Hematopoietic multipotent progenitor cell treated with erythropoietin and hydrocortisone succinate and interleukin-3 and kit ligand, for 17 days (in vitro differentiated cells): ENCODE data around the gene BAZ2B.
A peak's percentile ranks its signal among the peaks of the same experiment; 100 is the strongest.
"Not testable (repeated sequence)": the region's sequence is repeated elsewhere in the genome, so short reads cannot be mapped to it uniquely, and the experiment has no call there.

Experiments
- DNase-seq: peaks from one replicate; pipeline ENCODE4 v3.0.0-alpha.2; 2015; ENCODE audit warnings: low spot score

BAZ2B gene

DNA sequence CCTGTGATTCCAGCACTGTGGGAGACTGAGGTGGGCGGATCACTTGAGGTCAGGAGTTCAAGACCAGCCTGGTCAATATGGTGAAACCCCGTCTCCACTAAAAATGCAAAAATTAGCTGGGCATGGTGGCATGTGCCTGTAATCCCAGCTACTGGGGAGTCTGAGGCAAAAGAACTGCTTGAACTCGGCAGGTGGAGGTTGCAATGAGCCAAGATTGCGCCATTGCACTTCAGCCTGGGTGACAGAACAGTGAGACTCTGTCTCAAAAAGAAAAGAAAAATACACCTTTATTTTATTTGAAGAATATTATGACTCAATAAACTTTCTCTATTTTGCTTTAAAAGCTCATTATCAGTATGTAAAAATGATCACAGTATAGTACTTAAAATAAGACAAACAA, 81.1 kb downstream of the BAZ2B start:
- not testable (repeated sequence) for DNase-seq

DNA sequence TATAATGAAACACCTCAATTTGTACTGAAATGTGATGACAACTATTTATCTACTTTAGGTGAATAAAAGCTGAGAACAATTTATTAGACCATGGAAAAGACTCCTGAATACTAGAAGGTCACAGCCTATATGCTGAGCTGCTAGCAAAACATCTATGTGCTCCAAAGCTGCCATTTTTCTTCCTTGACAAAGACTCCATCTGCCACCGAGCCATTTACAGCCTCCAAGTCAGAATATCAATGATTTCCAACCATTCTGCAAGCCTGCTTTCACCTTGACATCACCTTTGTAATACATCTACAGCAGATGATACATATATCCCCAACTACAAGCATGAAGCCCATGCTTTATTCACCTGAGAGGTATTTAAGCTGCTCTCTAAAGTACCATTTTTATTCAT, 84.9 kb downstream of the BAZ2B start:
- no peak for DNase-seq

DNA sequence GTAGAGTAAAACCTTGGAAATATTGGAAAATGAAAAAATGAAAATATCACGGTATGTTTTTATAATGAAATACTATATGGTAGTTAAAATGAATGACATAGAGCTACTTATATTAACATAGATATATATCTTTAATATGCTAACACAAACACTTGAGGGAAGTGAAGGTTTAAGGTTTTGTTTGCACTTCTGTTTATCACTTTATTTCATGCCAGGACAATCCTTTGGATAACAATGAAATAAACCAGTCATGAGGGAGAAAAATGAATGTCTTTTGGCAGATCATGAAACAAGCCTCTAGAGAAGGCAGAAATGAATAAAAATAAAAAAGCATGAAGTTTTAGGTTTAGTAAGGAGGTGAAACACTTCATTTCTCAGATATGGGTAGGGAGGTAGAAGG, 89.9 kb downstream of the BAZ2B start:
- DNase-seq, result no peak

DNA sequence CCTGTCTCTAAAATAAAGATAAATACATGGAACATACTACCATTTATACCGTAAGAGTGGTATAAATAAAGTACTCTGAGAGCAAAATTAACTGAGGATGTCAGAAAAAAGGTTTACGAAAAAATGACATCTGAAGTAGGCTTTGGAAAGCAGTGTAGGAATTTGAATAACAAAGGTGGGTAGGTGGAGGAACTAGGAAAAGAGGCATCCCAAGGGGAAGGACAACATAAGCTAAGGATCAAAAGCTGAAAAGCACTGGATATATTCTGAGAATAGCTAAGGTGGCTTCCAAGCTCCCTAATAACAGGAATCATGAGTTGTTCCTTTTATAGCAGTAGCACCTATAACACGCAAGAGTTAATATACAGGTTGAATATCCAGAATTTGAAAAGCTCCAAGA, 91.3 kb downstream of the BAZ2B start:
- DNase-seq, result no peak

DNA sequence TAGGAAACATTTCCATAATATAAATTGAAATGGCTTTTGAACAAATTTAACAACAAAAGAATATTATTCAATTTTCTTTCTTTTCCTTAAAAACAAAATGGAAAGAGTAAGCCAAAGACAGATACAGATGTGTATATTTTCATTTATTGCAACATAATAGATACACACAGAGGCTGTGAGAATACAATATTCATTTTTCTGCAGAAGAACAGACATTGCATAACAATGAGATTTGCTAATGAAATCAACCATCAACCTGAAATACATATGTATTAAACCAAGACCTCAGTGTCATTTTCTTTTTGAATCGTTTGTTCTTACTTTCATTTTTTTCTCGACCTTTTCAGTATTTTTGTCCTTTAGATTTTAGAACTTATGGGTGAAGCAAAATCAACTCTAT, 95.1 kb downstream of the BAZ2B start:
- no peak for DNase-seq

DNA sequence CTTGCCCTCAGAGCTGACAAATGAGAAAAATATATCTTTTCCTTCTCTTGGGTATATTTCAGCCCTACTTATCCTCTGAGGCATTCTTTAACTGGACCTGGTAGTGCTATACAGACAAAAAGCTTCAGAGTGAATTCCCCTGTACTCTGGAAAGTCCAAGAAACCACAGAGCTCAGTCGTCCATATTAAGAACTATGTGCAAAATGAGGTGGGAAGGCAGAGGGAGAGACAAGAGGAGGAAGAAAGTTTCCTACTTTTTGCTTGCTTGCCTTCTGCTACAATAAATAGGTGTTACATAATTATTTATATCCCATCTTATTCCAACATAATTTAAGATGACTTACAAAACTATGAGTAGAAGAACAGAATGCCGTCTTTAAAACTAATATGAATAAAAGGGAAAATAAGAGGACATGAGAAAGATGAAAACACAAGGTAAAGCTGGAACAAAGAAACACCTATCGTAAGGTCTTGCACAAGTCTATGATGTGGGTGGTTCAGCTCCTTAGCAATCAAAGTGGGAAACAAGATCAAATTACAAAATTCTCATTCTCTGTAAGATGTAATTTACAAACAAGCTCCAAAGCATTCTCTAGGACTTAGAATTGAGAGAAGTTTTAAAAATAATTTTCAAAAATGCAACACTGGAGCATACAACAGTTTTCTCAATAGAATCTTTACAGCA, 97.9 kb downstream of the BAZ2B start:
- no peak for DNase-seq

DNA sequence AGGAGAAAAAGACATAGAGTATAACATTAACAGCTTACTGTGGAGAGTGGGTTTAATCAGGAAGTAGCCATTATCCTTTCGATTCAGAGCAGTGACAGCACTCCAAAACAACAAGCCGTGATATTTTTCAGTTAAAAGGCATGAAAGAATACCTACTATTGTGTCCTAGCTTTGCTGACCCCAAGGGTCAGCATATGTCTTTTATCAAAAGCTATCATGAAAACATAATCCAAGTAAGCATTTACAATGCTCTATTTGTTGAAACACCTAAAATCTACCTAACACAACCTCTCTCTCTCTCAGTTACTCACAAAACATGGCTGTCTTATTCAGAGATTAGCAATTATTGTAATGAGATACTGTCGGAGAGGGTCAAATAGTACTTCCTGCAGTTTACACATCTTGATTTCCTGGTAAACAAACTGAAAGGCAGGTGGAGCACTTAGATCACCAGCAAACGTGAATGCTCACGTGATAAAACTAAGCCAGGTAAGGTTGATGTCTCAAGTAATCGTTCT, 100.0 kb downstream of the BAZ2B start:
- DNase-seq, result peak; percentile 54

DNA sequence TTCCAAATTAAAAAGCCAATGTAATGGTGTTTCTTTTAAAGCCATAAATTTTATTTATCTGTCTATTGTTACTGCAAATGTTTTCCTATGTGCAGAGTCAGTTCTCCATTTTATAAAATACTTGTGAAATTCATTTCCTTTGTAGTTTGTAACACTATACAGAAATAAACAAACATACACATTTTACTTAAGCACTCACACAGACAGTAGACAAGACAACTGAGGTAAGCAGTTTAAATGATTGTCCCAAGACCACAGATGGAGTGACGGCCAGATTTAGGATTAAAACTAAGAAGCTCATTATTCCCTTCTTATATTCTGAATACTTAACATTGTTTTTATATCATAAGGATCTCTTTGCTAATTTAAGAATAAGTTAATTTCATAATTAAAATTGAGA, 100.9 kb downstream of the BAZ2B start:
- DNase-seq, result no peak

DNA sequence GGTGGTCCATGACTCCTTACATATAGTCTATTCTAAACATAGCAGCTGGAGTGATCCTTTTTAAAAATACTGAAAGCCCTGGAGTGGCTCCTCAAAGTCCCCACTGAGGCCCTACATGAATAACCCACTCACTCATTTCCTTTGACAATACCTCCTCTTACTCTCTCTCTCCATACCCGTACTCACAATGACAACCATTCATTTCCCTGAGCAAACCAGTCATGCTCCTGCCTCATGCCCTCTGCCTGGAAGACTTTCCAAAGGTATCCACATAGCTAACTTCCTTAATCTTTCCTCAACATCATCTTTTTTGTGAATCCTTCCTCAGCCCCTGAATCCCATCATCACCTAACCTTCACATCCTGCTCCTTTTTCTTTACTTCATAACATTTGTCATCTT, 102.6 kb downstream of the BAZ2B start:
- no peak for DNase-seq

DNA sequence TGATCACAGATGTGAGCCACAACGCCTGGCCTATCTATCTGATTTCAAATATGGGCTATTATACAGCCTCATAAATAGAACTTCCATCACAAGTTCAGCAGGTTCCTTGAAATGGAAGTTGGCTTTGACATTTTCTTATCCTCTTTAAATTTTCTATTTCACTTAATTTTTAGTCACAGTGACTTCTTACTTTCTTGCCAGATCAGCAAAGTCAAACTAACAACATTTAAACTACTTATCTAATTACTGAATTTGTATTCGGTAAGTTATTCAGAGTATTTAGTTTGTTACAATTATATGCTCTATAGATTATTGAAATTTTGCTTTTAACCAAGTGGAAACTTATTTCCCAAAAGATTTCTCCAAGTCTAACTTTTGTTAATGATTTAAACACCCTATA, 108.2 kb downstream of the BAZ2B start:
- DNase-seq, result no peak

DNA sequence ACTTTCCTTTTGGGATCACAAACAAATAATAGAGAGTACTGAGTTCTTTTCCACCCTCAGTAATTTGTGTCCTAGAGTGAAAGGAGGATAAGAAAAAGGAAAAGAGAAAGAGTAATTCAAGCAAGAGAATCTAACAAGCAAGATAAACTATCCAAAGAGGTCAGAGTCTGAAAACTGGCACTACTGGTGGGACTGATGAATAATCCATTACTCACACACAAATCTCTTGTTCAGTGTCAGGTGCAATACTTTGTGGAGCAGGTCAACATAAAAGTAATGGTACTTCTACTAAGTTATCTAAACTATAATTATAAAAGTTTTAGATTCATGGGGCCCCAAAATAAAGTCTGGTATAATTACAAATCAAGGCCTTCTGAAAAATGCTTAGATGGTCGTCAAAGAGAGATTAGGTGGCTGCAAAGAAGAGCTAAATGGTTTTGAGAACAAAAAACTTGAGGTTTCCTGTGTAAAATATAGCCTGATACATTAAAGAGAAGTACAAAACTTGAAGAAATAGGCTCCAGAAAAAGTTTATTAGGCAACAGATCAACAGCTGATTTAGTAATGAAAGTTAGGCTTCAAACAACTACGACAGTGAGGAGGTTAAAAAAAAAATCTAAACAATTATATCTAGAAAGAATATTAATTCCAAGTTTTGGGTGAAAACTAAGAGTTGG, 109.4 kb downstream of the BAZ2B start:
- DNase-seq, result no peak

DNA sequence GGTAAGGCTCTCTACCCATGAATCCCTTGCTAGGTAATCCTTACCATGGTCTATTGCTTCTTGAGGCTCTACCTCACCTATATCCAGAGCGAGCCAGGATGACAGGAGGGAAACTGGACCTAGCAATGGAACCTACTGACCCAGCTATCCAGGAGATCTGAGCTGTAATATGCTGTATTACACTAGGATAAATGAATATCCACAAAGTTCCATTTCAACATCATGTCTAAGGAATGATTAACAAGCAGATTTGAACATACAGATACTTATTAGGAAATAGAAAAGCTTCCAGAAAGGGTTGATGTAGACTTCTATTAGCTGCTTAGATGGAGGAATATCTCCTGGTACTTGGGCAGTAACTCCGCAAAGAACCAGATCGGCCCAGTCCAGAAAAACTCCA, 110.1 kb downstream of the BAZ2B start:
- DNase-seq, result no peak

DNA sequence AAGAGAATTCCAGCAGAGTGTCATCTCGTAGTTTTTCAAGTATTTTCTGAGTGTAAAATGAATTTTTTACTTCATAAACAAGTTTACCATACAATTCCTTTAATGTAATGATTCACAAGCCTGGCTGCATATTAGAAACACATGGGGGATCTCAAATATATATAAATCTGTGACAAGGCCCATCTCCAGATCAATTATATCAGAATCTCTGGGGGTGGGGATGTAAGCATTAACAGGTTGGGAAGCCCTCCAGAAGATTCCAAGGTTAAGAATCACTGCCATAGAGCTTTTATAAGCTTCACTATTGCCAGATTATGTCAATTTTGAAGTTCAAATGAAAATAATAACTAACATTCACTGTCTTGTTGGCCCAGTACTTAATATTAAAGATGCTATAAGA, 111.2 kb downstream of the BAZ2B start:
- no peak for DNase-seq

DNA sequence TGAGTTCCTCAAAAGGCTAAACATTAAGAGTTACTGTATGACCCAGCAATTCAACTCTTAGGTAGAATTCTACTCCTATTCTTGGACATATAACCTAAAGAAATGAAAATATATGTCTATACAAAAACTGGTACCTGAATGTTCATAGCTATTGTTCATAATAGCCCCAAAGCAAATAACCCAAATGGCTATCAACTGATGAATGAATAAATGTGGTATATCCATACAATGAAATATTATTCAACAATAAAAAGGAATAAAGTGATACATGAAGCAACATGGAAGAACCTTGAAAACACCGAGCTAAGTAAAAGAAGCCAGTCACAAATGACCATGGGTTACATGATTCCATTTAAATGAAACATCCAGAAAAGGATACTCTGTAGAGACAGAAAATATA, 114.6 kb downstream of the BAZ2B start:
- DNase-seq, result no peak

DNA sequence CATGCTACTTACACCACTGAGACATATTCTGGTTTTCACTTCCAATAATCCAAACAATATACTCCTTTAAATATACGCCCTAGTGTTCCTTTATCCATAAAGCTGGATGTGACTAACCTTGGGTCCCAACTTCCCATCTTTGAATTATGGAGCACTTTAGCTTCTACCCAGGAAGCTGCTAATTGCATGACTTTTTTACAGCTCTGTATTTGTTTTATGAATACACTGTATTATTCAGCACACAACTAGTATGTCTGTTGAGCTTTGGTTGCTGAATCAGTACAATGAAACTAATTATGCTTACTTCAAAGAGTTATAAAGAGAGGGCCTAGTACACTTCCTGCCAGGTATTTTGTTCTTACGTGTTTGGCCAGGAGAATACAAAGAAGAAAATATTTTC, 118.5 kb downstream of the BAZ2B start:
- DNase-seq, result no peak

DNA sequence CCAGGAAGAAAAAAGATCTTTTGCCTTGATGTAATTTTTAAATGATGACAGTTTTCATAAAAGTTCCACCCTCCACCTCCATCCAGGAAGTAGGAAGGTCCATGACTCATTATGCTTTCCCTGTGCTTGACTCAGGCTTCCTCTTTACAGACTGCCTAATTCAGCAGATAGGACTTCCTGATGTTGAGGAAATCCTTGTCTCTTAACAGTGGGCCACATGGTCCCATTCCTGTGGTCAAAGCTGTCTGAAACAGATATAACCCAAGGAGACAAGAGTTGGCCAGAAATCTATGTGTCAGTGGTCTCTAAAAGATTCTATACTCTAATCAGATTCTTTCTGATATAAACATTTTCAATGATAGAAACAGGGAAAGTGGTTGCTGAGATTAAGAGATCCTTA, 119.1 kb downstream of the BAZ2B start:
- DNase-seq, result no peak

DNA sequence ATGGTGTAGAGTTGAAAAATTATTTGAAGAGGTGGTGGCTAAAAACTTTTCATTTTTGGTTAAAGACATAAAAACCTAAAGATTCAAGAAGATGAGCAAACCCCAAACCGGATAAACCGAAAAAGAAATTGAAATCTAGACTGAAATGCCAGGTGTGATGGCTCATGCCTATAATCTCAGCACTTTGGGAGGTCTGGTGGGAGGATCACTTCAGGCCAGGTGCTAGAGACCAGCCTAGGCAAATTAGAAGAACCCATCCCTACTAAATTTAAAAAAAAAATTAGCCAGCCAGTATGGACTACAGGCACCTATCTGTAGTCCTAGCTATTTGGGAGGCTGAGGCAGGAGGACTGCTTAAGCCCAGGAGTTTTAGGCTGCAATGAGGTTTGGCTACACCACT, 126.9 kb downstream of the BAZ2B start:
- no peak for DNase-seq

DNA sequence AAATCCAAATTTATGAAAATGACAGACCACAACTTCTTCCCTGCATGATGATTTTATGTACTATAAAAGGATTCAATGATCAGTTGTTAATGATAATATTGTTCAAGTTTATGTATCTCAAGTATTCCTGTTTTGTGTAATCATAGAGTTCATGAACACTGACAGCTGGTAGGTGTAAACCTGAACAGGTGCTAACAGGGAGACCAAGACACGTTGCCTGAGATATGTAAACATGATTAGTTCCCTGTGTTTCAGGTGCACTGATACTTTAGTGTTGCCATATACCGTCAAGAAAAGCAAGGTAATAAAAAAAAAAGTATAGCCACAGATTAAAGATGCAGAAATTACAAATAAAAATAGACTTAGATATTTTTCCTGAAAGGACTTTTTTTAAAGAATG, 131.8 kb downstream of the BAZ2B start:
- no peak for DNase-seq

DNA sequence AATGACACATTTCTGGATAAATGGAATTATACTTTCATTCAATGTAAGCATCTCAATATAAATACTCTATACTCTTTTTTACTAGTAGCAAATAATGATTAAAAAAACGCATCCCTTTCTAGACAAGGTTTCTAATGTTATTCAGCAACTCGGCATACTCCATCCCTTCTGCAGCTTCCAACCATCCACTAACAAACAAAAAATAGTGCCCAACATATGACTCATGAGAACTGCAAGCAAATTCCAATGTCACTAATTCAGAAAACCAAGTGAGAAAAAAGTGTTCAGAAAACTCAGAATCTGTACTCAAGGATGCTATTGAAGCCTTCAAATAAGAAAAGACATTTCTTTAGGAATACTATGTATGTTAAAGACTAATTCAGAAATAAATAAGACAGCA, 140.0 kb downstream of the BAZ2B start:
- DNase-seq, result no peak

DNA sequence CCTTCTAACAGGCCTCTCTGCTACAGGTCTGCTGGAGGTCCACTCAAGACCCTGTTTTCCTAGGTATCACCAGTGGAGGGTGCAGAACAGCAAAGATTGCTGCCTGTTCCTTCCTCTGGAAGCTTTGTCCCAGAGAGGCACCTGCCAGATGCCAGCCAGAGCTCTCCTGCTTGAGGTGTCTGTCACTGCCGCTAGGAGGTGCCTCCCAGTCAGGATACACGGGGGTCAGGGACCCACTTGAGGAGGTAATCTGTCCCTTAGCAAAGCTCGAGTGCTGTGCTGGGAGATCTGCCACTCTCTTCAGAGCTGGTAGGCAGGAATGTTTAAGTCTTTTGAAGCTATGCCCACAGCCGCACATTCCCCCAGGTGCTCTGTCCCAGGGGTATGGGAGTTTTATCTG, 140.6 kb downstream of the BAZ2B start:
- no peak for DNase-seq

DNA sequence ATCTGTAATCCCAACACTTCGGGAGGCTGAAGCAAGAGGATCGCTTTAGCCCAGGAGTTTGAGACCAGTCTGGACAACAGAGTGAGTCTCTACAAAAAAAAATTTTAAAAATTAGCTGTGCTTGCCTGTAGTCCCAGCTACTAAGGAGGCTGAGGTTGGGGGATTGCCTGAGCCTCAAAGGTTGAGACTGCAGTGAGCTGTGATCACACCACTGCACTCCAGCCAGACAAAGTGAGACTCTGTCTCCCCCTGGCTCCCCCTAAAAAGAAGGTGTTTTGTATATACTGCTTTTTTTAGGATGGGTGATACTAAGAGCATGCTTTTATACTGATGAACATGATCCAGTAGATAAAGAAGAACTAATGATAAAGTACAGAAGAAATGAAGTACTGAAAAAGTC, 145.0 kb downstream of the BAZ2B start:
- no peak for DNase-seq

DNA sequence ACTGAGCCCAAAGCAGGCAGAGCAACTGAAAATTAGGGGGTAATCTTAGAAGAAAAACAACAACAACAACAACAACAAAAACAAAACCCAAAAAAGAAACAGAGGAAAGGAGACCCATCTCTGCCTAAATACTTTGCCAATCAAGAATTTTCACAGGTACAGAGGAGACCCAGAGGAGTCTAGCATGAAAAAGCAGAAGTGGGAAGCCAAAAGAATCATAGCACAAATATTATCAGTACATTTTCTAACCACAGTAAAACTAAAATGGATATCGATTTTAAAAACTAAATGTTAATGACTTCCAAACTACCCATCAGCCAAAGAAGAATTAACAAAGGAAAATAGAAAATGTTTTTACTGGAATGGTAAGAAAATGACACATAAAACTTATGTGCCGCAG, 148.1 kb downstream of the BAZ2B start:
- DNase-seq, result no peak

DNA sequence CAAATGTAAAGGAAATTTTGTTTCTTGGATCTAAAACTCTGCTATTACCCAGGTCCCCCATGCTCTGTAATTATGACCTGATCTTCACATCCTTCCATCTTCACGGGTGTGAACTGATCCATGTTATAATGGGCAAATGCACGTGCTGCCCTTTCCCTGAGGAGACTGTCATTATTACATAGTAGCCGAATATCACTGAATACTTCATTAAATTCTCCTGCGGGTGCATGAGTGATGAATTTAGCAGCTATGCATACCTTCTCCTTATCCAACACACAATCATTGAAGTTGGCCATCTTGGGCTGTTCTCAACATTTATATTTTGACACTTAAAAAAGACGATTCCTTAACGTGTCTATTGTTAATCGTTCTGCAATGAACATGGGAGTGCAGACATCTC, 153.4 kb downstream of the BAZ2B start:
- DNase-seq, result no peak

DNA sequence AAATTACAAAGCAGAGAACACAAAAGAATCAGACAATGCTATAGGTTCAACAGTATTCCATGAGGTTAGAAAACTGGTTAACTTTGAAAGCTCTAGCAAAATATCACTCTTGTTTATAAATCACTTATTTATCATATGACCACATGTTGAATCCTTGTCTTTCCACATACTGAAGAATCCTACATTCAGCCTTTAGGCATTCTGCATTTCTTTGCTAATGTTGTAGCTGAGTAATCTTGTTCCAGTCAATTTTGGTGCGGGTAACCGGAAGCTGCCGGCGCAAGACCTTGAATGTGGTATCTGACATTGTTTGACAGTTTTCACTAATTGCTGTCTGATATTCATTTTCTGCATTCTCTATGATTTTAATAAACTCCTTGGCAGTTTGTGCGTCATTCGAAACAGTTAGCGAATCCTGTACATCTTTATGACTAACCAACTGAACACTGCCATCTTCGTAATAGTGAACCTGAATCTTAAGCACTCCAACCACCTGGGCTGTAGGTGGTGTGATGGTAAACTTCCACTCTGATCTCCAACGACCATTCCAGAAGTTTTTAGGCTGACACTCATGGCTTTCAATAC, 154.1 kb downstream of the BAZ2B start:
- DNase-seq, result no peak
